Ovary (tissue), 9 donors: ENCODE data around the gene DNAAF8. TPM values are rescaled to one million over a fixed set of nuclear protein-coding genes. Genes with fewer than 3 reads are reported as not detected.

Experiments used
- DNase-seq, 5 donors: peaks; one replicate each; pipeline ENCODE4 v3.0.0-alpha.2; 2019 to 2020
- H3K27ac ChIP-seq, 2 donors: fragments of 200-600 bp; one replicate each; pipeline versions ENCODE4 v1.5.1 to v1.8.0; 2019 to 2022
- H3K27me3 ChIP-seq: fragments of 200-600 bp; one replicate; pipeline ENCODE4 v1.8.0; 2022
- H3K36me3 ChIP-seq: fragments of 200-600 bp; sonication (generic); one replicate; pipeline ENCODE4 v1.5.1; 2019
- H3K4me1 ChIP-seq: one replicate; pipeline ENCODE4 v1.8.1; 2013; ENCODE audit warnings: mild to moderate bottlenecking, moderate library complexity; ENCODE audit not compliant: insufficient read depth
- H3K4me3 ChIP-seq: fragments of 200-600 bp; sonication (generic); one replicate; pipeline ENCODE4 v1.5.1; 2017
- H3K9me3 ChIP-seq, 2 donors: fragments of 200-600 bp in 1 of 2; sonication (generic) in 1 of 2; one replicate each; pipeline versions ENCODE4 v1.5.1 to v1.8.1; 2013 to 2019; ENCODE audit warnings: mild to moderate bottlenecking in 1 of 2, moderate library complexity in 1 of 2
- EP300 ChIP-seq: sonication (generic); formaldehyde crosslinking; IDR thresholded peaks from one replicate; pipeline ENCODE4 v1.6.1; 2017; ENCODE audit warnings: antibody characterized with exemption
- POLR2A ChIP-seq: fragments of 450-650 bp; IDR thresholded peaks from one replicate; pipeline ENCODE4 v1.6.1; 2017; ENCODE audit warnings: antibody characterized with exemption, mild to moderate bottlenecking, moderate library complexity
- WGBS, 3 donors: extraction: QIAGEN DNeasy Blood & Tissue Kit in 1 of 3; methylation state at CpG; one replicate each; pipeline versions ENCODE4 v1.1.5 to v1.1.7; 2013 to 2017; 5-methylcytosine and 5-hydroxymethylcytosine counted together
- intact Hi-C, 4 donors: fragments of 100-400 bp; cut with DNase I; formaldehyde crosslinking; loops; one replicate each; pipeline versions ENCODE4 v1.11.0 to v1.15.1; 2022 to 2023
- polyA plus RNA-seq, 2 donors: library from polyadenylated mRNA; stranded (reverse); fragments of 200-250 nt in 1 of 2; fragments of 350-450 nt in 1 of 2; fragmentation: Illumina TruSeq in 1 of 2; extraction: RNeasy Lipid Tissue Mini Kit (QIAGEN cat#74804) in 1 of 2; gene quantifications; one replicate each; pipeline ENCODE4 v1.2.3, GENCODE V29; 2013 to 2014
- total RNA-seq, 7 donors: library from RNA; depleted of rRNA in 2 of 7; stranded (reverse); fragments of >200 nt in 2 of 7; fragmentation: NEBNext Ultra II Directional in 3 of 7; extraction: Animal tissue kit (Norgen Biotek cat#: 25700) in 3 of 7; gene quantifications; one replicate each; pipeline versions ENCODE4 v1.1.0 to v1.2.4, GENCODE V29; 2016 to 2023
- TF ChIP-seq, protein P1 (sequence below), 3 donors: fragments of 450-650 bp in 2 of 3; fragments of 200-600 bp in 1 of 3; IDR thresholded peaks; one replicate each; pipeline versions ENCODE4 v1.5.1 to v1.8.0; 2016 to 2022; ENCODE audit warnings: antibody characterized with exemption in 3 of 3, mild to moderate bottlenecking in 1 of 3
- donor health status: DM: no; HTN: no; CAD: no; lungs with moderate emphysema.
- donor health status: DM: no; HTN: no; CAD: no.
- donor health status: Bipolar disorder and iron deficiency.
- donor health status: DM: yes; HTN: yes; CAD: no.
- donor health status: DM: no; HTN: no; CAD: no.
- donor health status: DM: yes; HTN: yes; CAD: no.

The DNAAF8 gene
- total and polyA plus RNA-seq, 9 donors: 0.35 to 9.1 (median 1.2) TPM

DNA sequence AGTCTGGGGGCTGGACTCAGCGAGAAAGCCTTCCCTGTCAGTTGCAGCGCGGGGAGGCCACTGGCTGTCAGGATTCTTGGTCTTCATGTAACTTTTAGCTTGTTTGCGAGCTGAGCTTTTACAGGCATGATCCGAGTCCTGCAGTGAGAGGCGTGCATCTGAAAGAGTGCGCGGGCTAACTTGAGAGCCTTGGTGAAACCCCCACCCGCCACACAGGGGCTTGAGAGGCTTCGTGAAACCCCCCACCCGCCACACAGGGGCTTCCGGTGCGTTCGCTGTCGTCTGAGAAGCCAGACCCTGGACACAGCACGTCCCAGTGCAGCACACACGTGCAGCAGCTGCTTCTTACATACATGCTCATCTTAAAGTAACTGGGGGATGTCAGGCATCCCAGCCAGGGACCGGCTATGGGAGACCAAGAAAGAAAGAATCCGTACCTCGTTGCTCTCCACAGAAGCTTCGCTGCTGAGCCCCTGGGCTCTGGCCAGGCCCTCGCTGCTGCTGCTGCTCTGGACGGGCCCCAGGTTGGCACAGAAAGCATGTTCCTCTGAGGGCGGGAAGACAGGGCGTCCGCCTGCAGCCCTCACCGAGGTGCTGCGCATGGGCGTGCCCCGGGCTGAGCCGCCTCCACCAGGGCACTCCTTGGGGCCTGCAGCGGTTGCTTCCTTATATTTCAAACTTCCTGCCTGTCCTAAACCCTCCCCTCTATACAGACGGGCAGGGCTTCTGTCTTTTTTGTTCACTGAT lies 33.2 kb upstream of the DNAAF8 start:
- no peaks in the 10 kb centered on the region for H3K27me3 ChIP-seq
- WGBS, 3 donors: 86 to 91% (median 88%) methylated on average over 32 to 33 of the region's 33 CpGs
- TF ChIP-seq POLR2A: no peak
- no peak for TF ChIP-seq EP300
- TF ChIP-seq, protein P1, sequence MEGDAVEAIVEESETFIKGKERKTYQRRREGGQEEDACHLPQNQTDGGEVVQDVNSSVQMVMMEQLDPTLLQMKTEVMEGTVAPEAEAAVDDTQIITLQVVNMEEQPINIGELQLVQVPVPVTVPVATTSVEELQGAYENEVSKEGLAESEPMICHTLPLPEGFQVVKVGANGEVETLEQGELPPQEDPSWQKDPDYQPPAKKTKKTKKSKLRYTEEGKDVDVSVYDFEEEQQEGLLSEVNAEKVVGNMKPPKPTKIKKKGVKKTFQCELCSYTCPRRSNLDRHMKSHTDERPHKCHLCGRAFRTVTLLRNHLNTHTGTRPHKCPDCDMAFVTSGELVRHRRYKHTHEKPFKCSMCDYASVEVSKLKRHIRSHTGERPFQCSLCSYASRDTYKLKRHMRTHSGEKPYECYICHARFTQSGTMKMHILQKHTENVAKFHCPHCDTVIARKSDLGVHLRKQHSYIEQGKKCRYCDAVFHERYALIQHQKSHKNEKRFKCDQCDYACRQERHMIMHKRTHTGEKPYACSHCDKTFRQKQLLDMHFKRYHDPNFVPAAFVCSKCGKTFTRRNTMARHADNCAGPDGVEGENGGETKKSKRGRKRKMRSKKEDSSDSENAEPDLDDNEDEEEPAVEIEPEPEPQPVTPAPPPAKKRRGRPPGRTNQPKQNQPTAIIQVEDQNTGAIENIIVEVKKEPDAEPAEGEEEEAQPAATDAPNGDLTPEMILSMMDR (IDR thresholded peaks at IDR 0.05): no peak
- H3K4me3 ChIP-seq: no peak overlapping the region
- no peaks in the 10 kb centered on the region for H3K4me1 ChIP-seq
- no peak for DNase-seq
- H3K36me3 ChIP-seq: no peaks in the 10 kb centered on the region
- intact Hi-C loops: no loop called here
- H3K27ac ChIP-seq: no peak overlapping the region
- H3K9me3 ChIP-seq: no peaks in the 10 kb centered on the region

DNA sequence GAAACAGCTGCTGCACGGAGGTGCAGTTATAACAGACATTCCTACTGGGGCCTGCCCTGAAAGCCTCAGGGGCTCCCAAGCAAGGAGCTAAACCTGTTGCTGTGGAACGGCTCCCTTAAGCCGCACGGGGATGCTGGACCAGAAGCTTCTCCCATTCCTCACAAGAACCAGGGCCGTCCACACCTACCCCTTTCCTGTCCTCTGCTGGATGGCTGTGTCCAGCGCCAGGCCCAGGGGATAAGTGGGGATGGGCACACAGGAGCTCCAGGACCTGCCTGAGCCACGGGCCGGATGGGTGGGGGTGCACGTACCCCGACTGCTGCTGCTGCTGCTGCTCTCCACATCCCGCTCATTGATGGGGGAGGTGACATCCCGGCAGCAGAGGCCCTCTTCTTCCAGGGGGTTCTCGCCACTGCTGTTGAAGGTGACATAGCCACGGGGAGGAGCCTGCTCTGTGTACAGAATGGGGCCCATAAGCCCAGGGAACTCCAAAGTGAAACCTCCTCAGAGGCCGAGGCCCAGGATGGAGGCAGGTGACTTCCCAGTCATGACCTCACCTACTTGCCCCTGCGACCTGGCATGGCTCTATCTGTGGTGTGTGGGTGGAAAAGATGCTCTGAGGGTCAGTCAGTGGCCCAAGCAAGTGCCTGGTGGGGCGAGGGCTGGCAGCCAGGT lies 32.4 kb upstream of the DNAAF8 start:
- H3K4me3 ChIP-seq: no peak overlapping the region
- H3K36me3 ChIP-seq: no peaks in the 10 kb centered on the region
- H3K4me1 ChIP-seq: no peaks in the 10 kb centered on the region
- TF ChIP-seq EP300: no peak
- no peak for DNase-seq
- intact Hi-C loops: no loop called here
- no peaks in the 10 kb centered on the region for H3K27me3 ChIP-seq
- H3K9me3 ChIP-seq: no peaks in the 10 kb centered on the region
- 85 to 89% (median 86%) methylated on average over 17 of the region's 17 CpGs for WGBS, 3 donors
- no peak overlapping the region for H3K27ac ChIP-seq

DNA sequence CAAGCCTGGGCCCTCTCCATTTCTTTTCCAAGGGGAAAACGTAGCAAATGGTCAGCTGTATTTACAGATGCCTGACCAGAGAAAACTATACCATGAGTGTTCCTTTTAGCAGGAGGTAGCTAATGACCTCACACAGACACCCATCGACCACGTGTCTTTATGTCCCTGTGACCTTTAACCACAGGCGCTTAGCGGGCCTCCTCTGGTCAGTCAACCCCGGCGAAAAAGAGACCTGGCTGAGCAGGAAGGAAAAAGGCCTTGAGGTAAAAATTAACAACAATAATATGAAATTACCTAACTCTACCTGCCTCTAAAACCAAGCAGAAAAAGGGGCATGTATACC lies 31.9 kb upstream of the DNAAF8 start:
- H3K4me3 ChIP-seq: no peak overlapping the region
- H3K27ac ChIP-seq: no peak overlapping the region
- H3K4me1 ChIP-seq: no peaks in the 10 kb centered on the region
- no peak for TF ChIP-seq POLR2A
- TF ChIP-seq, protein P1 (IDR thresholded peaks at IDR 0.05): no peak
- TF ChIP-seq EP300: no peak
- WGBS, 3 donors: 64 to 69% (median 68%) methylated on average over 7 of the region's 7 CpGs
- H3K27me3 ChIP-seq: no peaks in the 10 kb centered on the region
- intact Hi-C loops: no loop called here
- no peaks in the 10 kb centered on the region for H3K36me3 ChIP-seq
- no peaks in the 10 kb centered on the region for H3K9me3 ChIP-seq
- no peak for DNase-seq

DNA sequence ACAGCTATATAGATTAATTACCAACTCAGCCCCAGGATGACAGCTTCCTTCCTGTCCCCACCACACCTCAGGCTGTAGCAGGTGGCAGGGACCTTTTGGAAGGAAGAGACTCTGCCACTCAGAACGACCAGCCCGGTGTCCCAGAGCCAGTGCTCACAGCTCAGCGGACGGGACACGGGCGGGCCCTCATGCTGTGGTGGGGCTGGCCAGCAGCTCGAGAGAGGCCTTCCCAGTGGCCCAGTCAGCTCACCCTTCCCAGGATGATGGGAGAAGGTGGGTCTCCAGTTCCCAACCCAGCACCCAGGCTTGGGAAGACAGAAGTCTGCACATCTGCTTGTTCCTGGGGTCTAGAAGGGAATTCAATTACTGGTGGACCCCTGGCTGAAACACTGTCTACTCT lies 30.4 kb upstream of the DNAAF8 start:
- no peaks in the 10 kb centered on the region for H3K9me3 ChIP-seq
- no peak for TF ChIP-seq POLR2A
- TF ChIP-seq EP300: no peak
- TF ChIP-seq, protein P1 (IDR thresholded peaks at IDR 0.05): no peak
- H3K4me1 ChIP-seq: no peaks in the 10 kb centered on the region
- no peak for DNase-seq
- intact Hi-C loops: no loop called here
- WGBS, 3 donors: 81 to 92% (median 91%) methylated on average over 7 of the region's 7 CpGs
- no peaks in the 10 kb centered on the region for H3K27me3 ChIP-seq
- no peaks in the 10 kb centered on the region for H3K36me3 ChIP-seq
- no peak overlapping the region for H3K4me3 ChIP-seq
- no peak overlapping the region for H3K27ac ChIP-seq

DNA sequence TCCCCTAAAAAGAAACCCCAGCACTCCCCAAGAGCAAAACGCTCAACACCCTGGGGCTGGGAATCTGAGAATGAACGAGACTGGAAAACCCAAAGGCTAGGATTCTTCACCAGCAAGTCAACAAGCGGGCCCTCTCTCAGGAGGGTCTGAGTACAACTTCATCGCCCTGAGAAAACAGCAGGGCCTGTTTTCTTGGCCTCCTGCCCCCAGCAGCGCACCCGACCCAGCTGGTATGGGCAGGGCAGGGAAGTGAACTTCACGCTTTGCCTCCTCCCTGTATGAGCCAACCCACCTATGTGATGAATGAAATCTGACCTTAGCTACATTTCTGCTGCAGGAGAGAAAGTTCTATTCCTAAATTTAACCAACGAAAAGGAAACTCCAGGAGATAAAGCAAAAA lies 29.8 kb upstream of the DNAAF8 start:
- no peak overlapping the region for H3K4me3 ChIP-seq
- no peaks in the 10 kb centered on the region for H3K4me1 ChIP-seq
- H3K36me3 ChIP-seq: no peaks in the 10 kb centered on the region
- H3K27ac ChIP-seq: no peak overlapping the region
- intact Hi-C loops: no loop called here
- 82 to 88% (median 86%) methylated on average over 8 of the region's 8 CpGs for WGBS, 3 donors
- H3K9me3 ChIP-seq: no peaks in the 10 kb centered on the region
- H3K27me3 ChIP-seq: no peaks in the 10 kb centered on the region
- DNase-seq: no peak
- TF ChIP-seq EP300 (no peak), POLR2A (no peak)
- TF ChIP-seq, protein P1 (IDR thresholded peaks at IDR 0.05): no peak
